ENCODE measurements around the gene SMYD3.

DNA sequence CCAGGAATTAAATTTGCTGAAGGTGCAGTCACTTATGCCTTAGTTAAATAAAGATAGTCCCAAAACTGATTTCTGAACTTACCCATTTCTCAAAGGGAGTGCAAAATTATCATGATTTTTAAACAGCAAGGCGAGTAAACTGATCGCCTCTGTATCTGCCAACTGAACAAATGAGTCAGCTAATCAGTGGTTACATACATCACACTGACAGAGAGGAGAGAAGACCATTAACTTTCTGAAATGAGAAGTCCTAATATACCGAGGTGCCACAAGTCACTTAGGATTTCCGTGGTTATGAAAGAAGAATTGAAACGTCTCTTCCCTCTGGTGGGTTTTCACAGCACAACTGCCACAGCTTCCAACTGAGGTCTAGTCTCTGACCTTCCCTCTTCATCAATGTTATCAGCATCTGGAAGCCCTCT lies 400.7 kb downstream of the SMYD3 start:
- no peak for TF ChIP-seq CTCF (conservative IDR thresholded peaks at IDR 0.05 in 1 of 2, IDR thresholded peaks at IDR 0.05 in 1 of 2; ENCODE audit: low read depth in 1 of 2, low read length in 2 of 2)
- no peak for TF ChIP-seq EZH2 (IDR thresholded peaks at IDR 0.05; ENCODE audit: low read length, missing control alignments)
